AG20443 (cell line): Measurements from ENCODE around the gene FAM187B.
"Not testable (repeated sequence)": the region's sequence is repeated elsewhere in the genome, so short reads cannot be mapped to it uniquely, and the experiment has no call there.

Experiments
- DNase-seq: peaks from one replicate; pipeline ENCODE4 v3.0.0; 2012; ENCODE audit warnings: low spot score, mixed read lengths

The FAM187B gene

DNA sequence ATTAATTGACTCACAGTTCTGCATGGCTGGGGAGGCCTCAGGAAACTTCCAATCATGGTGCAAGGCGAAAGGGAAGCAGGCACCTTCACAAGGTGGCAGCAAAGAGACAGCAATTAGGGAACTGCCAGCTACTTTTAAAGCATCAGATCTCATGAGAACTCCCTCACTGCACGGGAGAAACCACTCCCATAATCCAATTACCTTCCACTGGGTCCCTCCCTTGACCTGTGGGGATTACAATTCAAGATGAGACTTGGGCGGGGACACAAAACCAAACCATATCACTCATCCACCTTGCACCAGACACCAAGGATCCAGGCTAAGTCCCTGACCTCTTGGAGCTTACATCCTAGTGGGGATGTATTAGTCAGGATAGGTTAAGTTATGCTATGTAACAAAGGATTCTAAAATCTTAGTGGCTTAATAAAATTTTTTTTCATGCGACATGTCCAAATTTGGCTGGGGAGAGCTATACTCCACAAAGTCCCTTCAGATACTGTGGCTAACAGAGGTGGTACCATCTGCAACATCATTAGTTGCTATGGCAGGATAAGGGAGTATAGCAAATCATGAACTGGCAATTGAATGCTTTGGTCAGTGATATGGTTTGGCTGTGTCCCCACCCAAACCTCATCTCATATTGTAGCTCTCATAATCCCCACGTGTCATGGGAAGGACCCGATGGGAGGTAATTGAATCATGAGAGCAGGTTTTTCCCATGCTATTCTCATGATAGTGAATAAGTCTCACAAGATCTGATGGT is 8.3 kb upstream of the FAM187B start:
- no peak for DNase-seq

DNA sequence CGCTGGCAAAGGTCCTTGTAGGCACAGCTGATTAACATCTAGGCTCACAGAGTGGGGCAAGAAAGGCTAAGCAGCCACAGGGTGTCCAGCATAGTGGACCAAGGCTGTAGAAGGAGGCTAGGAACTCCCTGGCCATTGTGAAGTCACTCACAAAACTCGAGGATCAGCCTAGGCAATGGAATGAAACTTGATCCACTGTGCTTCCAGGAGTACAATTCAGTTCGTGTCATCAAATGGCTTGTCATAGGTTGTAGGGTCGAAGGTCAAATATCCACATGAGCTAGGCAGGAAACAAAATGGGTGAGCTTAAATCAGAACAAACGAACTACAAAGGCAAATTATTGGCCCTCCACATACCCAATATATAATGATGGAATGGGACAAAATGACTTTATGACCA is 4.4 kb upstream of the FAM187B start:
- DNase-seq, result no peak

DNA sequence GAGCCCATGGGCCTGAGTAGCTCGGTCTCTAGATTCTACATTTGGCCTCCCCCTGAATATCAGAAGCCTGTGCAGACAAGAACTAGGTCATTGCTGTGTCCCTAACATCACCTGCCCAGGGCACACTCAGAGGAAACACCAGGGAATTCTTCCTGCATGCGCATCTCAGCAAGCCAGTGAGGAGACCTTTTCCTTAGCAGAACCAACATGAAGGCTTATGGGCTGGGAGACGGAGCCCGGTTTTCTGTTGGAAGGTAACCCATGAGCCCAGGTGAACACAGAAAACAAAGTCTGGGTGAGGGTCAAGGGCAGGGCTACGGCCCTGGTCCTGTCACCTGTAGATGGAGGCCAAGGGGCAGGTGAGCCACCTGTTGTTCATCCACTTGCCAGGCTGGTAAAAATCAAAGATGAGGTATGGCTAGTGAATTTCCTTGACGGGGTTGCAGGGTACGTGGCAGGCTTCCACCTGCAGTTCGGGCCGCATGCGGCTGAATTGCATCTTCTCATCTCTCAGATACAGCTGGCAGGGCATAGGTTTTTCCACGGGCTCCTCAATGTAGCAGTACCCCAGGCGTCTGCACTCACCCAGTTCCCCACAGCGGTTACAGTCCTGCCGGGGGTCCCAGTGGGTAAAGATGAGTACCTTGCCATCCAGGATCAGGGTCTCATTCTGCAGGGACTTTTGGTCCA is 3.6 kb upstream of the FAM187B start:
- DNase-seq, result no peak

DNA sequence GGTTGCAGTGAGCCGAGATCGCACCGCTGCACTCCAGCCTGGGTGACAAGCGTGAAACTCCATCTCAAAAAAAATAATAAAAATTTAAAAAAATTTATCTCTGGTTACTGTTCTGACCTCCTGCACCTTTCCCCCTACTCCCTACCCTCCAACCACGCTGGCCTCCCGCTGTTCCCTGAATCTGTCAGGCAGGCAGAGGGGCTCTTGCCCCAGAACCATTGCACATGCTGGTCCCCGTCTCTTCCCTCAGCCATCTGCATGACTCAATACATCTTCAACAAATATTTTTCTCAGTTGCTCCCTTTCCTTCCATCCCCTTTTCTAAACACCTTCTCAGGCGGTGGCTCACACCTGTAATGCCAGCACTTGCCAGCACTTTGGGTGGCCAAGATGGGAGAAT is 1.1 kb upstream of the FAM187B start:
- no peak for DNase-seq

DNA sequence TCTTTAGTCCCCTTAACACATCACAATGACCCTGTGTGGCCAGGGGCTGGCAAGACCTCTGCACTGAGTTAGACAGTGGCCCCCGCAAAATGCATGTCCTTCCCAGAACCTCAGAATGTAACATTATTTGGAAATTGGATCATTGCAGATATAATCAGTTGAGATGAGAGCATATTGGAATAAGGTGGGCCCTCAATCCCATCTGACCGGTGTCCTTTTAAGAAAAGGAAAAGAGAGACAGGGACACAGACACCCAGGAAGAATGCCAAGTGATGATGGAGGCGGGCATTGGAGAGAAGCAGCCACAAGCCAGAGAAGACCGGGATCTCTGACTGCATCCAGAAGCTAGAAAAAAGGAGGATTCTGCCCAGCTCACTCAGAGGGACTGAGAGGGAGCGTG is 1.8 kb downstream of the FAM187B start:
- no peak for DNase-seq

DNA sequence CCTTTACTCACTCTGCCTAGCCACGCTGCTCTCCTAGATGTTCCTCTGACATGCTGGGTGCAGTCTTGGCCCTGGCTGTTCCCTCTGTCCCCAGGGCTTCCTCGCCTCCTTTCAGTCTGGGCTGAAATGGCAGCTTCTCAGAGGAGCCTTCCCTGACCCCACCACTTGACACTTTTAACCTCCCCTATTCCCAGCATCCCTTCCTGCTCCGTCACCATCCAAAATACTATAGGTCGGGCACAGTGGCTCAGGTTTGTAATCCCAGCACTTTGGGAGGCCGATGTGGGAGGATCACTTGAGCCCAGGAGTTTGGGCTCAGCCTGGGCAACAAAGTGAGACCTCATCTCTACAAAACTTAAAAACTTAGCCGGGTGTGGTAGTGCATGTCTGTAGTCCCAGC is 2.6 kb downstream of the FAM187B start:
- DNase-seq, result no peak

DNA sequence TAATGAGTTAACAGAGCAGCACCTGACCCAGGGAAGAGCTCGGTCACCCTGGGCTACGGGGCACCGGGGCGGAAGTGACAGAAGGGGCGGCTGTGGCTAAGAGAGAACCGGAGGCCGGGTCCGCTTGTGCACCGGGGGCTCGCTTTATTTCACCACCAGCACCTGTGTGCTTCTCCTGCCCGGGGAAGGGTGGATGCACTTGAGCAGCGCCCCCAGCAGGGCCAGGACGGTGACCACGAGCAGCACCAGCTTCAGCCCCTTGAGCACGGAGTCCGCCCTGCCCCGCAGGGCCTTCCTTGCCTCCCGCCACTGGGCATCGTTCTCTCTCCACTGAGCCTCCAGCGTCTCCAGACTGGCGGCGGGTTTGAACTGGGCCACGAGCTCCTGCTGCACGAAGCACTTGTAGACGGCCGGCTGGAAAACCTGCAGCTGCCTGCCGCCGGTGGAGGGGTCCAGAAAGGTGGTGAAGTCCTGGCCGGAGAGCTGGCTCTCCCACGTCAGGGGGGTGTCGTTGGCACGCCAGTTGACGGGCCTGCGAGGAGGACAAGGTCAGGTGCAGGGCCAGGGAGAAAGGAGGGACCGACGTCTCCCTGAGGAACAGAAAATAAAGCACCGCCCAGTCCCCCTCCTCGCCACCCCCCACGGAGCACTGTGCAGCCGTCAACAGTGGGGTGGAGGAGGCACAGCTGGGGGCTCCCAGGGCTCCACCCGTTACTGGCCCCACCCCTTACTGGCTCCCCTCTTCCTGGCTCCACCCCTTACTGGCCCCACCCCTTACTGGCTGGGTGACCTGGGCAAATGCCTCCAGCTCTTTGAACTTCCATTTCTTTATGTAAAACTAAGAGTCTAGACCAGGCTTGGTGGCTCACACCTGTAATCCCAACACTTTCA is 3.6 kb downstream of the FAM187B start:
- DNase-seq, result no peak

DNA sequence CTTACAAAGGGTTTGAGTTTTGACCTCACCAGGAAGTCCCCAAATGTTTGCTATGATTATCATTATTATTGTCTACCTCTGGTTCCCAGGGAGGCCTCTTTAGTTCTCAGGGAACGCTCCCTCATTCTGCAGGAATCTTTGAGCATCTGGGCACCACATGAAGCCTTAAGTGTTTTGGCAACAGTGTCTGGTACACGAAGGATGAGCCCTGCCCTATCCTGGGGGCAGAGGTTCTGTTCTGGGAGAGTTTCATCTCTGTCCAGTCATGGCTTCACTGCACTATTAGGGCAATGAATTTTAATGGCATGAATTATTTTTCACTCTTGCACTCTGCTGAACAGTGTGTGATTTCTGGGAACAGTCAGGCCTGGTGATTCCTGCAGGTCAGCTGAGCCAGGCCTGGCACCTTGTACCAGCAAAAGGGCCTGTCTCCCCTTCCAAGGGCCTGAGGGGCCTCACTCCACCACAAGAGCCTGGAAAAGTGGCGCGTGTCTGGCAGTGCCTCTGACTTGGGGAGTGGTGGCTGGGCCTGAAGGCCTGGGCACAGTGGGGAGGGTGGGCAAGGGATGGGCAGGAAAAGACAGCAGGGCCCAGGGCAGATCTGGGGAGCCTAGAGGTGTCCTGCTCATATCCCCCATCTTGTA is 4.6 kb downstream of the FAM187B start:
- DNase-seq, result peak; percentile 74

DNA sequence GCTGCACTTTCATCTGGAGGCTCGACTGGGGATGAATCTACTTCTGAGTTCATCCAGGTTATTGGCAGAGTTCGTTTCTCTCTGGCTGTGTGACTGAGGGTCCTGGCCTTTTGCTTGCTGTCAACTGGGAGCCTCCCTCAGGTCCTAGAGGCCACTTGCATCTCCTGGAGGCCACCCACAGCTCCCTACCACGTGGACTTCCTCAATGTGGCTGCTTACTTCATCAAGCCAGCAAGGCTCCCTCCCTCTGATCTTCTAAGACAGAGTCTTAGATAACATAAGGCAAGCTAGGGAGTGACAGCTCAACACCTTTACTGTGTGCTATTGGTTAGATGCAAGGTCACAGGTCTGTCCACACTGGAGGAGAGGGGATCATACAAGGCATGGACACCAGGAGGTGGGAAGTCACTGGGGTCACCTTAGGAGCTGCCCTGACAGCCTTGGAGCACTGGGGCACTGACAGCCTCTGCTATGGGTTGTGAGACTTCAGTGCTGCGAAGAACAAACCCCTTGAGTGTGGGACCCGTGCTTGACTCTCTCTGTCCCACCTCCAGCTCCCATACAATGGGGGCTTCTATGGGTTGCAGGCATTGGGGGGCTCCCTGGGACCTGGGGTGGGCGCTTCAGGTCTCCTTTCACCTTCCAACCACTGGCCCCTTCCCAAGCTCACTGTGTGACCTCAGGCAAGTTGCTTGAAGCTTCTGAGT is 5.3 kb downstream of the FAM187B start:
- no peak for DNase-seq

DNA sequence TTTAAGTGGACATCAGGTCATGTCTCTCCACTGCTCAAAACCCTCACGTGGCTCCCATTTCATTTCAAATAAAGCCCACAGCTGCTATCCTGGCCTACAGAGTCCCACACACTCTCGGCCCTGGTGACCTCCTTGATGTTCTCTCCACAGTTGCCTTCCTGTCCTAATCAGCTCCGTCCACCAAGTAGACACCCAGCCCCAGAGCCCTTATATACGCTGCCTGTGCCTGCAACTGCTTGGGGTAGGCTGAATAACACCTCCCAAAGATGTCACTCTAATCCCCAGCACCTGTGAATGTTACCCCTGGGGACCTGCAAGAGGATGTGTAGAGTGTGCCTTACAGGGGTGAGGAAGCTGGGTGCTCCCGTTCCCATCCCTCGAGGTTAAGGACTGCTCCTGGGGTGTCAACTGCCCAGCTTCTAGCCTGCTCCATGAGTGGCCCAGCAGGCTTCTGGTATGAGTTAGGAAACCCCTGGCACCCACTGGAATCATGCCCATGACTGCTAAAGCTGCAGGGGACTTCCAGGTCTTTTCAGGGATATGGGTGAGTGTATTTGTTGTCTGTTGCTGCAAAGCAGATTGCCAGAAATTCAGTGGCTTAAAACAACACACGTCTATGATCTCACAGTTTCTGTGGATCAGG is 6.0 kb downstream of the FAM187B start:
- no peak for DNase-seq

DNA sequence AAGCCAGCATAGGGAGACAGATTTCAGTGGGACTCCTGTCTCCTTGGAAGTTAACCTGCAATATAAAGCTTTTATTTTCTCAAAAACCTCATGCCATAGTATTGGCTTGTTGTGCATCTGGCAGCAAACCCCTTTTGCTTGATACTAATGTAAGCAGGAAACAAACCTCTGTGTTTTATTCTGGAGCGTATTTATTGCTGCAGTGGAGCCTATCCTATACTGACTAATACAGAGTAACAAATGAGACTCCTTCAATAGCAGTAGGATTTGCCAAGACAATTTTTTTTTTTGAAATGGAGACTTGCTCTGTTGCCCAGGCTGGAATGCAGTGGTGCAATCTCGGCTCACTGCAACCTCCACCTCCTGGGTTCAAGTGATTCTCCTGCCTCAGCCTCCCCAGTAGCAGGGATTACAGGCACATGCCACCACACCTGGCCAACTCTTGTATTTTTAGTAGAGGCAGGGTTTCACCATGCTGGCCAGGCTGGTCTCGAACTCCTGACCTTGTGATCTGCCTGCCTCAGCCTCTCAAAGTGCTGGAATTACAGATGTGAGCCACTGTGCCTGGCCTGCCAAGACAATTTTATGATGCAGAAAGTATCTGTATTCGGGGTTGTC is 7.5 kb downstream of the FAM187B start:
- not testable (repeated sequence) for DNase-seq

DNA sequence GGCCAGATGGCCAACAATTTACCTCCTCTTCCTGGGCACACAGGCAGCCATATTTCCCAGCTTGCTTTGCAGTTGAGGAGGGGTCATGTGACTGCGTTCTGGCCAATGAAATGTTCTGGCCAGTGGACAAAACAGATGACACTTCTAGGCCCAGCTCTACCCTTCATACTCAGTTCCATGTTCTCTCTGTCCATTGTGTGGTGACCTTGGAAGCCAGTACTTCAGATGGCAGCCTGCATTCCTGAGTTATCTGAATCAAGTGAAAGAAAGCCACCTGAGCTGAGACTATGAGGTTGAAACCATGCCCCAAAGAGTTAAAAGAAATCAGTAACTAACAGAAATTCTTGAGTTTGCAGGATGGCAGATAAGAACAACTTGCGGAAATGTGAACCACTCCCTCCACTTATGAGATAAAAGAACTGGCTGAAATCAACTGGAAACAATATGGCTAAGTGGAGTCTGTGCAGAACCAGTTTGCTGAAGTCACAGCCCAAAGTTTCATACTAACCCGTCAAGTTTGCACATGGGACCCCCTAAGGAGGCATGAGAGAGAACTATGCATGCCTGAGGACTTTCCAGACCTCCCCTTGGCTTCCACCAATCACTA is 8.1 kb downstream of the FAM187B start:
- no peak for DNase-seq

DNA sequence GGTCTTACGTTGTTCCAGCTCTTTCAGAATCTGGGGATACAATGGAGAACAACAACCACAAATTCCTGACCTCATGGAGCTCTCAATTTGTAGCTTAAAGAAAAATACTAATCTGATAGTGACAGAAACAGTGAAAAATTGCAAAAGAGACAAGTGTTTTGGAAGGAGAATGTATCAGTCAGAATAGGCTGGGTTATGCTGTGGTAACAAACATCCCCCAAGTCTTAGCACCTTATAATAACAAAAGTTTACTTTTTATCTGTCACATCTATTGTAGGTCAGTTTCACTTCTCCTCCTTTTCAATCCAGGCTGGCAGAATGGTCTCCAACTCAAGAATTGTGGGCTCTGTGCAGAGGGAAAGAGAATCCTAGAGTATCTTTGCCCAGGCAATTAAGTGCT is 9.5 kb downstream of the FAM187B start:
- no peak for DNase-seq

DNA sequence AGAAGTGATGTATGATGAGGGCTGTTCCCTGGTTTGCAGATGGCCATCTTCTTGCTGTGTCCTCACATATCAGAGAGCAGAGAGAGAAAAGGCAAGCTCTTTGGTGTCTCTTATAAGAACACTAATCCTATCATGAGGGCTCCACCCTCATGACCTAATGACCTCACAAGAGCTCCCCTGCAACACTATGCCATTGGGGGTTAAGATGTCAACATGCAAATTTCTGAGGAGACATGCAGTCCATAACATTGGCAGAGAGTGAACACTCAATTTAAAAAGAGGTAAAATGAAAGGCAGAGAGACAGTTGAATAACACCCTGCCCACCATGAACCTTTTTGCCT is 10.9 kb downstream of the FAM187B start:
- no peak for DNase-seq

DNA sequence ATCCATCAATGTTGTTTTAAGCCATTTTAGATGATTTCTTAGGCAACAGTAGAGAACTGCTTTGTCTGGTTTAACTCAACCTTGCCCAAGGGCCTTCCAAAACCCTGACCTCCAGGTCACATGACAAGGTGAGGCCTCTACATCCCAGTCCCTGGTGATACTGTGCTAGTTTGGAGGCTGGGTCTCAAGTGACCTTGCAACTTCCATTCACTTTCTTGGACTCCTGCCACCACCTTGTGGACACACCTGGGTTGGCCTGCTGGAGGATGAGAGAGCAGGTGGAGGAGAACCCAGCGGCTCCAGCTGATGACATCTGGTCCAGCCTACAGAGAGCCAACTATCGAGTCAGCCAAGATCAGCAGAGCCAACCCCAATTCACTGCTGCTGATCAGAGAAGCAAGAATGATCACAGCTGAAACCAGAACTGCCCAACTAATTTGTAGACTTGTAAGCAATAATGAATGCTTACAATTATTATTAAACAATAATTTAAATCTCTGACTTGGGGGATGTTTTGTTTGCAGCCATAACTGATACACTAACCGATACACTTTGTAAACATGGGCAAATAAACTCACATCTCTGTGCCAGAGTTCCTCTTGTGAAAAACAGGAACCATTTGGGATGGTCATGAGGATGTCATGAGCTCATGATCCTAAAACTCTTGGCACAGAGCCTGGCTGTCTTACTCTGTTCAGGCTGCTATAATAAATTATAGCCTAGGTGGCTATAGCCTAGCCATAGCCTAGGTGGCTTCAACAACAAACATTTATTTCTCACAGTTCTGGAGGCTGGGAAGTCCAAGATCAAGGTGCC is 11.5 kb downstream of the FAM187B start:
- no peak for DNase-seq

DNA sequence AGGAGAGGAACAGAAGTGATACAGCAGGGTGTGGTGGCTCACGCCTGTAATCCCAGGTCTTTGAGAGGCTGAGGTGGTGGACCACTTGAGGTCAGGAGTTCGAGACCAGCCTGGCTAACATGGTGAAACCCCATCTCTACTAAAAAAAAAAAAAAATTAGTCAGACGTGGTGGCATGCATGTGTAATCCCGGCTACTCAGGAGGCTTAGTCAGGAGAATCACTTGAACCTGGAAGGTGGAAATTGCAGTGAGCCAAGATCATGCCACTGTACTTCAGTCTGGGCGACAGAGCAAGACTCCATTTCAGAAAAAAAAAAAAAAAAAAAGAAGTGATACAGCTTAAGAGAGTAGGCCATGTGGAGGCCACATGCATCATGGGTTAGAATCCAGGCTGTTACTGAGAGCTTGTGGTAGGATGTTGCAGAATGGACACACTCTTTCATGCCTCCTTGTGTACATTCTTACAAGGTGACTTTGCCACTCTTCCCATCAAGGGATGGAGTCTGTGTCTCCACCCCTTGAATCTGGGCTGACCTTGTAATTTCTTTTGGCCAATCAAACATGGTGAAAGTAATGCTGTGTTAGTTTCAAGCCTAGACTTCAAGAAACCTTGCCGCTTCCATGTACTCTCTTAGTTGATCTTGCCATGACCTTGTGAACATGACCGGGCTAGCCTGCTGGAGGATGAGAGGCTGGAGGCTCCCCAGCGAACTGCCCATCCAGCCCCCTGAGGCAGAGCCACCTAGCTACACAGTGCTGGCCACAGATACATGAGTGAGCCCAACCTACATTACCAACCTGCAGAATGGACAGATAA is 12.3 kb downstream of the FAM187B start:
- peak; percentile 33 for DNase-seq

DNA sequence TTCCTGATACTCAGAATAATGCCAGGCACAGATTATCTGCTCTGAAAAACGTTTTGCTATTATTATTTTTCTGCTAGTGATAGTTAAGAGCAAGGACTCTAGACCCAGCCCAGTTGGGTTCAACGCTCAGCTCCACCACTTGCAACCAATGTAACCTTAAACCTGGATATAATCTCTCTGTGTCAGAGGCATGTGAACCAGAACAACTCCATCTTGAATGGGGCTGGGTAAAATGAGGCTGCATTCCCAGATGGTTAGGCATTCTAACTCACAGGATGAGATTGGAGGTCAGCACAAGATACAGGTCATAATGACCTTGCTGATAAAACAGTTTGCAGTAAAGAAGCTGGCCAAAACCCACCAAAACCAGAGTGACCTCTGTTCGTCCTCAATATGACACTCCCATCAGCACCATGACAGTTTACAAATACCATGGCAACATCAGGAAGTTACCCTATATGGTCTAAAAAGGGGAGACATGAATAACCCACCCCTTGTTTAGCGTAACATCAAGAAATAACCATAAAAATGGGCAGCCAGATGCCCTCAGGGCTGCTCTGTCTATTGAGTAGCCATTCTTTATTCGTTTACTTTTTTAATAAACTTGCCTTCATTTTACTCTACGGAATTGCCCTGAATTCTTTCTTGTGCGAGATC is 13.6 kb downstream of the FAM187B start:
- DNase-seq, result no peak
